Cardiac muscle cell (in vitro differentiated cells and primary cell): ENCODE results near the gene CNIH3. TPM values are rescaled to one million over a fixed set of nuclear protein-coding genes. Genes with fewer than 3 reads are reported as not detected.

Experiments used
- DNase-seq, 2 donors: peaks; one replicate each; pipeline versions ENCODE4 v3.0.0 to v3.0.0-alpha.2; 2010 to 2017; ENCODE audit warnings: low read depth in 1 of 2, low spot score in 1 of 2
- H3K27ac ChIP-seq: fragments of 200-600 bp; sonication (generic); 2 replicates; pipeline ENCODE4 v1.5.1; 2016
- H3K27me3 ChIP-seq: fragments of 200-600 bp; sonication (generic); 2 replicates; pipeline ENCODE4 v1.6.0; 2016; ENCODE audit warnings: control low read depth
- H3K36me3 ChIP-seq: fragments of 200-600 bp; sonication (generic); 2 replicates; pipeline ENCODE4 v1.5.1; 2016; ENCODE audit warnings: control low read depth
- H3K4me1 ChIP-seq: fragments of 200-600 bp; sonication (generic); 2 replicates; pipeline ENCODE4 v1.8.1; 2017; ENCODE audit warnings: low read depth, mild to moderate bottlenecking, mixed run types
- H3K4me3 ChIP-seq: fragments of 200-600 bp; sonication (generic); 2 replicates; pipeline ENCODE4 v1.5.1; 2016; ENCODE audit warnings: mild to moderate bottlenecking
- H3K9me3 ChIP-seq: fragments of 200-600 bp; sonication (generic); 2 replicates; pipeline ENCODE4 v1.5.1; 2017; ENCODE audit warnings: low read depth, mild to moderate bottlenecking, control low read depth
- polyA plus RNA-seq: library from polyadenylated mRNA; unstranded; fragments of >200 nt; fragmentation: Nextera tagmentation; extraction: Ambion mirVana; gene quantifications from 2 replicates; pipeline ENCODE4 v1.2.1, GENCODE V29; 2016
- total RNA-seq: library from RNA; depleted of rRNA; stranded (reverse); fragments of >200 nt; gene quantifications from 2 replicates; pipeline ENCODE4 v1.2.3, GENCODE V29; 2016
- TF ChIP-seq, protein P1 (sequence below): IDR thresholded peaks from 2 replicates; pipeline ENCODE4 v1.5.1; 2012; ENCODE audit warnings: low read depth, mild to moderate bottlenecking, low read length

Gene CNIH3
- total and polyA plus RNA-seq, 2 experiments from 2014 or later: 3.2 to 4.2 TPM

GRCh38 chr1:224687465-224687864 is 71.3 kb downstream of the CNIH3 start:
- DNase-seq: no peak
- TF ChIP-seq, protein P1, sequence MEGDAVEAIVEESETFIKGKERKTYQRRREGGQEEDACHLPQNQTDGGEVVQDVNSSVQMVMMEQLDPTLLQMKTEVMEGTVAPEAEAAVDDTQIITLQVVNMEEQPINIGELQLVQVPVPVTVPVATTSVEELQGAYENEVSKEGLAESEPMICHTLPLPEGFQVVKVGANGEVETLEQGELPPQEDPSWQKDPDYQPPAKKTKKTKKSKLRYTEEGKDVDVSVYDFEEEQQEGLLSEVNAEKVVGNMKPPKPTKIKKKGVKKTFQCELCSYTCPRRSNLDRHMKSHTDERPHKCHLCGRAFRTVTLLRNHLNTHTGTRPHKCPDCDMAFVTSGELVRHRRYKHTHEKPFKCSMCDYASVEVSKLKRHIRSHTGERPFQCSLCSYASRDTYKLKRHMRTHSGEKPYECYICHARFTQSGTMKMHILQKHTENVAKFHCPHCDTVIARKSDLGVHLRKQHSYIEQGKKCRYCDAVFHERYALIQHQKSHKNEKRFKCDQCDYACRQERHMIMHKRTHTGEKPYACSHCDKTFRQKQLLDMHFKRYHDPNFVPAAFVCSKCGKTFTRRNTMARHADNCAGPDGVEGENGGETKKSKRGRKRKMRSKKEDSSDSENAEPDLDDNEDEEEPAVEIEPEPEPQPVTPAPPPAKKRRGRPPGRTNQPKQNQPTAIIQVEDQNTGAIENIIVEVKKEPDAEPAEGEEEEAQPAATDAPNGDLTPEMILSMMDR: no peak
- Histone ChIP-seq H3K9me3 (no peaks in the 10 kb centered on the region), H3K36me3 (no peaks in the 10 kb centered on the region), H3K27ac (no peak overlapping the region), H3K4me1 (peaks cover 12% of the 10 kb centered on the region), H3K27me3 (no peaks in the 10 kb centered on the region), H3K4me3 (no peak overlapping the region)

- H3K4me1 ChIP-seq: peaks cover 12% of the 10 kb centered on the region
- no peak overlapping the region for H3K27ac ChIP-seq
- H3K9me3 ChIP-seq: no peaks in the 10 kb centered on the region
- H3K4me3 ChIP-seq: no peak overlapping the region
- TF ChIP-seq, protein P1: no peak
- H3K36me3 ChIP-seq: no peaks in the 10 kb centered on the region
- H3K27me3 ChIP-seq: no peaks in the 10 kb centered on the region
- DNase-seq: no peak
Measured at GRCh38 chr1:224689374-224689773, 73.3 kb downstream of the CNIH3 start.

DNA sequence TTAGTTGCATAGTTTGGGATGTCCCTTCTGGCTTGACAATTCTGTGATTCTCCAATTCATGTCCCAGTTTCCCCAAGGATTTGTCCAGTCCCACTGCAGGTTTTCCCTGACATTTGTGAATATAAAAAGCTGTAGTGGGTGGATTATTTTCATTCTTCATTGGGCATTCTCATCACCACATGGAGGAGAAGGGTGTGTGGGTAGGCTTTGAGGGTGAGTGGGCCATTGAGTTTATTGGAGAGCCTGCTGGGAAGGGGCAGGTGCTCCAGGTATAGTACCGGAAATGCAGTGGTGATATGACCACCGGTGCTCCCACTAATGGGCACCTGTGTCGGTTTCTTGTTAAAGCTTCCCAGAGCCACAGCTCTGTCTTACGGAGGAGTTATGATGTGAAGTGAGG is 74.5 kb downstream of the CNIH3 start:
- Histone ChIP-seq H3K9me3 (no peaks in the 10 kb centered on the region), H3K27me3 (no peaks in the 10 kb centered on the region), H3K36me3 (no peaks in the 10 kb centered on the region), H3K27ac (no peak overlapping the region), H3K4me1 (no peaks in the 10 kb centered on the region), H3K4me3 (no peak overlapping the region)
- DNase-seq: no peak
- TF ChIP-seq, protein P1: no peak

GRCh38 chr1:224691148-224691925 is 75.2 kb downstream of the CNIH3 start:
- no peaks in the 10 kb centered on the region for H3K27me3 ChIP-seq
- H3K4me1 ChIP-seq: no peaks in the 10 kb centered on the region
- H3K36me3 ChIP-seq: no peaks in the 10 kb centered on the region
- H3K4me3 ChIP-seq: no peak overlapping the region
- DNase-seq: no peak
- H3K27ac ChIP-seq: no peak overlapping the region
- no peaks in the 10 kb centered on the region for H3K9me3 ChIP-seq
- TF ChIP-seq, protein P1: no peak

DNA sequence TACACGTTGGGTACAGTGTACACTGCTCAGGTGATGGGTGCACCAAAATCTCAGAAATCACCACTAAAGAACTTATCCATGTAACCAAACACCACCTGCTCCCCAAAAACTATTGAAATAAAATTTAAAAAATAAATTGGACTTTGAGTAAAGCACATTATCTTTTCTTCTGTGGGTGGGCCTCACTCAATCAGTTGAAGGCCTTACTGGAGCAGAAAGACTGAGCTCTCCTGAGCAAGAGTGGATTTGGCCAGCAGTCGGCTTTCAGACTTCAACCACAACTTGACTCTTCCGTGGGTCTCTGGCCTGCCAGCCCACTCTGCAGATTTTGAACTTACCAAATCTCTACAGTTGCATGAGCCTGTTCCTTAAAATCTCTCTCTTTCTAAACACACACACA is 78.9 kb downstream of the CNIH3 start:
- Histone ChIP-seq H3K4me1 (no peaks in the 10 kb centered on the region), H3K4me3 (no peak overlapping the region), H3K27me3 (no peaks in the 10 kb centered on the region), H3K9me3 (no peaks in the 10 kb centered on the region), H3K27ac (no peak overlapping the region), H3K36me3 (no peaks in the 10 kb centered on the region)
- DNase-seq: no peak
- TF ChIP-seq, protein P1: no peak
